Heart right ventricle (tissue), 16 donors: ENCODE data around the gene C11orf68. TPM values are rescaled to one million over a fixed set of nuclear protein-coding genes. Genes with fewer than 3 reads are reported as not detected.

Experiments used
- ATAC-seq, 8 donors: fragments of 200-7000 bp; cut with Tn5 transposase; one replicate each; pipeline ENCODE4 v1.9.1; 2020; ENCODE audit warnings: mild to moderate bottlenecking in 8 of 8, moderate library complexity in 8 of 8, moderate number of reproducible peaks in 1 of 8
- DNase-seq, 2 donors: peaks; one replicate each; pipeline ENCODE4 v3.0.0-alpha.2; 2020
- H3K27ac ChIP-seq, 10 donors: fragments of 200-600 bp; sonication (generic) in 2 of 10; one replicate each; pipeline versions ENCODE4 v1.5.0 to v1.8.0; 2020 to 2022; ENCODE audit warnings: mild to moderate bottlenecking in 3 of 10
- H3K27me3 ChIP-seq, 7 donors: fragments of 200-600 bp; one replicate each; pipeline ENCODE4 v1.8.0; 2021 to 2022; ENCODE audit warnings: mild to moderate bottlenecking in 2 of 7
- H3K36me3 ChIP-seq, 9 donors: fragments of 200-600 bp; sonication (generic) in 1 of 9; one replicate each; pipeline versions ENCODE4 v1.5.0 to v1.8.0; 2020 to 2022; ENCODE audit warnings: mild to moderate bottlenecking in 2 of 9
- H3K4me1 ChIP-seq, 9 donors: fragments of 200-600 bp; sonication (generic) in 1 of 9; one replicate each; pipeline versions ENCODE4 v1.5.0 to v1.8.0; 2020 to 2022; ENCODE audit warnings: mild to moderate bottlenecking in 4 of 9
- H3K4me3 ChIP-seq, 10 donors: fragments of 200-600 bp; sonication (generic) in 2 of 10; one replicate each; pipeline versions ENCODE4 v1.5.0 to v1.8.0; 2020 to 2022; ENCODE audit warnings: mild to moderate bottlenecking in 7 of 10, moderate library complexity in 2 of 10
- H3K9me3 ChIP-seq, 11 donors: fragments of 200-600 bp in 10 of 11; sonication (generic) in 2 of 11; one replicate each; pipeline versions ENCODE4 v1.5.0 to v1.8.0; 2013 to 2022; ENCODE audit warnings: mild to moderate bottlenecking in 2 of 11, control low read depth in 1 of 11, moderate library complexity in 1 of 11
- WGBS, 2 donors: extraction: QIAGEN DNeasy Blood & Tissue Kit; methylation state at CpG; one replicate each; pipeline ENCODE4 v1.1.7; 2013; ENCODE audit warnings: inconsistent platforms in 1 of 2; 5-methylcytosine and 5-hydroxymethylcytosine counted together
- intact Hi-C, 10 donors: fragments of 100-400 bp; cut with DNase I; formaldehyde crosslinking; loops; one replicate each; pipeline versions ENCODE4 v1.11.1 to v1.14.2; 2022
- polyA plus RNA-seq, 2 donors: library from polyadenylated mRNA; stranded (reverse); fragments of 200-250 nt; gene quantifications; one replicate each; pipeline ENCODE4 v1.2.3, GENCODE V29; 2013
- total RNA-seq, 10 donors: library from RNA; stranded (reverse); fragmentation: NEBNext Ultra II Directional in 3 of 10; extraction: Animal tissue kit (Norgen Biotek cat#: 25700) in 3 of 10; gene quantifications; one replicate each; pipeline versions ENCODE4 v1.2.1 to v1.2.4, GENCODE V29; 2021 to 2023
- TF ChIP-seq, protein P1 (sequence below), 9 donors: fragments of 200-600 bp; sonication (generic) in 2 of 9; IDR thresholded peaks; one replicate each; pipeline versions ENCODE4 v1.5.0 to v1.8.0; 2021 to 2022; ENCODE audit warnings: antibody characterized with exemption in 9 of 9, mild to moderate bottlenecking in 5 of 9, moderate library complexity in 1 of 9
- donor health status: Arrhythmogenic right ventricular cardiomyopathy.
- donor health status: ischemic (EF 13 %, LVEDD 7.1; RV severe dilation, severe dysfunction).
- donor health status: healthy with polysubstance abuse.
- donor health status: DM: no; HTN: yes; CAD: no.
- donor health status: DM: no; HTN: no; CAD: no.
- donor health status: ischemic (EF 25% LVEDD 6.9; RV normal size, moderate dysfunction).
- donor health status: ischemic (EF 25% LVEDD 5.7; RV mildly dilated, moderate dysfunction).
- donor health status: healthy.
- donor health status: DM: yes; HTN: yes; CAD: no.
- donor health status: Ischemic cardiomyopathy.
- donor health status: ischemic (EF 35%, LVEDD 5.7; RV mildly dilated, moderate dysfunction).
- donor health status: nonischemic (EF 11% LVEDD 7.7; RV severe dilation, severe dysfunction).
- donor health status: DM: yes; HTN: yes; CAD: no.
- donor health status: PGD.
- donor health status: ischemic (EF 29% LVEDD 5.4; RV normal size, mild dysfunction).
- donor health status: nonischemic (EF 23%, LVEDD 6.1; RV moderate dilation, normal function).

The C11orf68 gene
- total and polyA plus RNA-seq, 12 donors, result 35.7 to 49.2 (median 40.9) TPM

- H3K4me3 ChIP-seq, result peak overlapping the region in 3 of 10 donors; percentile 13 to 29 (median 21)
- DNase-seq (no peak), ATAC-seq (no peak)
- no peaks in the 10 kb centered on the region for H3K9me3 ChIP-seq
- 60 to 67% methylated on average over 10 of the region's 10 CpGs for WGBS, 2 donors
- TF ChIP-seq, protein P1, sequence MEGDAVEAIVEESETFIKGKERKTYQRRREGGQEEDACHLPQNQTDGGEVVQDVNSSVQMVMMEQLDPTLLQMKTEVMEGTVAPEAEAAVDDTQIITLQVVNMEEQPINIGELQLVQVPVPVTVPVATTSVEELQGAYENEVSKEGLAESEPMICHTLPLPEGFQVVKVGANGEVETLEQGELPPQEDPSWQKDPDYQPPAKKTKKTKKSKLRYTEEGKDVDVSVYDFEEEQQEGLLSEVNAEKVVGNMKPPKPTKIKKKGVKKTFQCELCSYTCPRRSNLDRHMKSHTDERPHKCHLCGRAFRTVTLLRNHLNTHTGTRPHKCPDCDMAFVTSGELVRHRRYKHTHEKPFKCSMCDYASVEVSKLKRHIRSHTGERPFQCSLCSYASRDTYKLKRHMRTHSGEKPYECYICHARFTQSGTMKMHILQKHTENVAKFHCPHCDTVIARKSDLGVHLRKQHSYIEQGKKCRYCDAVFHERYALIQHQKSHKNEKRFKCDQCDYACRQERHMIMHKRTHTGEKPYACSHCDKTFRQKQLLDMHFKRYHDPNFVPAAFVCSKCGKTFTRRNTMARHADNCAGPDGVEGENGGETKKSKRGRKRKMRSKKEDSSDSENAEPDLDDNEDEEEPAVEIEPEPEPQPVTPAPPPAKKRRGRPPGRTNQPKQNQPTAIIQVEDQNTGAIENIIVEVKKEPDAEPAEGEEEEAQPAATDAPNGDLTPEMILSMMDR (IDR thresholded peaks at IDR 0.05), result no peak
- intact Hi-C loops, result loop anchor here in 3 of 10 donors (5.0 kb wide), 2 partner anchors 47 to 343 kb away; partner anchors contain the start of genes SART1 (in 2 of the 3), FAM89B (in 1 of the 3) and ZNRD2 (in 1 of the 3)
- H3K36me3 ChIP-seq, result peaks cover 0 to 10% (median 0%) of the 10 kb centered on the region in 9 donors
- peaks cover 40 to 64% (median 57%) of the 10 kb centered on the region in 9 donors for H3K4me1 ChIP-seq
- peak overlapping the region in 9 of 10 donors; percentile 67 to 99 (median 81) for H3K27ac ChIP-seq
- H3K27me3 ChIP-seq, result no peaks in the 10 kb centered on the region
Observed at GRCh38 chr11:65915101-65915820, 3.6 kb downstream of the C11orf68 start.

- no peak overlapping the region for H3K4me3 ChIP-seq
- DNase-seq, result no peak
- intact Hi-C loops, result no loop called here
- no peak overlapping the region for H3K27ac ChIP-seq
- H3K36me3 ChIP-seq, result peaks cover 0 to 10% (median 0%) of the 10 kb centered on the region in 9 donors
- TF ChIP-seq, protein P1 (IDR thresholded peaks at IDR 0.05), result no peak
- H3K27me3 ChIP-seq, result no peaks in the 10 kb centered on the region
- no peak for ATAC-seq
- peaks cover 34 to 55% (median 47%) of the 10 kb centered on the region in 9 donors for H3K4me1 ChIP-seq
- no peaks in the 10 kb centered on the region for H3K9me3 ChIP-seq
- WGBS, 2 donors, result 65 to 76% methylated on average over 4 of the region's 4 CpGs
Observed at GRCh38 chr11:65912845-65913244, 6.0 kb downstream of the C11orf68 start.

- intact Hi-C loops, result no loop called here
- peak in 1 of 2 donors; percentile 64 for DNase-seq
- no peaks in the 10 kb centered on the region for H3K9me3 ChIP-seq
- 19 to 26% methylated on average over 14 of the region's 14 CpGs for WGBS, 2 donors
- TF ChIP-seq, protein P1 (IDR thresholded peaks at IDR 0.05), result peak in 8 of 9 donors; percentile 7 to 62 (median 40)
- H3K27ac ChIP-seq, result peak overlapping the region in 6 of 10 donors; percentile 9 to 61 (median 38)
- peak; percentile 11 to 73 (median 46) for ATAC-seq
- H3K4me3 ChIP-seq, result peak overlapping the region in 1 of 10 donors; percentile 6
- peaks cover 25 to 46% (median 38%) of the 10 kb centered on the region in 9 donors for H3K4me1 ChIP-seq
- peaks cover 0 to under 1% (median 0%) of the 10 kb centered on the region in 9 donors for H3K36me3 ChIP-seq
- H3K27me3 ChIP-seq, result no peaks in the 10 kb centered on the region
Observed at GRCh38 chr11:65911682-65912568, 6.9 kb downstream of the C11orf68 start.

DNA sequence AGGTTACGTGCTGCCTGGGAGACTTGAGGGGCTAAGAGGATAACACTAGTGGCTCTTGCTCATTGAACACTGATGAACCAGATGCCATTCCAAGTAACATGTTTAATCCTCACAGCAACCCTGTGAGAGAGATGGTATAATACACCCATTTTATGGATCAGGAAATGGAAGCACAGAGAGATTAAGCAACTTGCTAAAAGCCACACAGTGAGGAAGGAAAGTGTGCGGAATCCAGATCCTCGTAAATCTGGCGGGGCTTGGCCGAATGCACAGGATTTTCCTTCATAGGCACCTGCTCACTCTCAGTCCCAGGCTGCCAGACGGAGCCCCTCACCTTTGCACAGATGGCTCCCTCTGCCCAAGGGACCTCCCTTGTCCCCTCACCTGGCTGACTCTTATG, 11.0 kb downstream of the C11orf68 start:
- ATAC-seq (no peak), DNase-seq (no peak)
- no peak overlapping the region for H3K27ac ChIP-seq
- H3K4me1 ChIP-seq, result peaks cover 8 to 17% (median 13%) of the 10 kb centered on the region in 9 donors
- no peaks in the 10 kb centered on the region for H3K9me3 ChIP-seq
- TF ChIP-seq, protein P1 (IDR thresholded peaks at IDR 0.05), result no peak
- intact Hi-C loops, result no loop called here
- 83 to 85% methylated on average over 6 of the region's 6 CpGs for whole genome bisulfite sequencing, 2 donors
- no peaks in the 10 kb centered on the region for H3K36me3 ChIP-seq
- no peaks in the 10 kb centered on the region for H3K27me3 ChIP-seq
- H3K4me3 ChIP-seq, result no peak overlapping the region
